ENCODE results near the gene SP7. TPM values are rescaled to one million over a fixed set of nuclear protein-coding genes. Genes with fewer than 3 reads are reported as not detected.

SP7 gene
- total and polyA plus RNA-seq, 9 of the 15 experiments (the other 6 are each of a cell fraction or from before 2014, with no cell fraction given), result 0.04 TPM; not detected in 8

DNA sequence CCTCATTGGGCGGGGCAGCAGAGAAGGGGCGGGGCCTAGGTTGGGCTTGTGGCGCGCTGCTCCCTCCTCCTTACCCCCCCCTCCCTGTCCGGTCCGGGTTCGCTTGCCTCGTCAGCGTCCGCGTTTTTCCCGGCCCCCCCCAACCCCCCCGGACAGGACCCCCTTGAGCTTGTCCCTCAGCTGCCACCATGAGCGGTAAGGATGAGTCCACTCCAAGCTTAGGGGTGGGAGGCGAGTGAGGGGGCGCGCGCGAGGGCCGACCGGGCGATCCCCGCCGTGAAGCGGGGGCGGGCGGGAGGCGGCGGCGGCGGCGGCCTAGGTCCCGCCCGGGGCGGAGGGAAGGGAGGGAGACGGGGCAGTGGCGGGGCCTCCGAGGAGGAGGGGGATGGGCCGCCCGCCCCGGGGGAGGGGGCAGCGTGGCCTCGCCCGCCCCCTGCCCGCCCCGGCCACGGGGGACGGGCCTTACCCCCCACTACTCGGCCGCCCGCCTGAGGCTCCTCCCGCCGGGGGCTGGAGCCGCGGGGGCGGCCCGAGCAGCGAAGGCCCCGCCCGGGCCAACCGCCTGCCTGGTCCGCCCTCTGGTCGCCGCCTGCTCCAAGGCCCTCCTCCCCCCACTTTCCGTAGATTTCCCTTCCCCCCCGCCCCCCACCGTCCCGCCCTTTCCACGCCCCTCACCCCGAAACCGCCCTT lies 44.1 kb upstream of the SP7 start, which contains the start of gene SP1 (continued):
- TF ChIP-seq, protein P1, sequence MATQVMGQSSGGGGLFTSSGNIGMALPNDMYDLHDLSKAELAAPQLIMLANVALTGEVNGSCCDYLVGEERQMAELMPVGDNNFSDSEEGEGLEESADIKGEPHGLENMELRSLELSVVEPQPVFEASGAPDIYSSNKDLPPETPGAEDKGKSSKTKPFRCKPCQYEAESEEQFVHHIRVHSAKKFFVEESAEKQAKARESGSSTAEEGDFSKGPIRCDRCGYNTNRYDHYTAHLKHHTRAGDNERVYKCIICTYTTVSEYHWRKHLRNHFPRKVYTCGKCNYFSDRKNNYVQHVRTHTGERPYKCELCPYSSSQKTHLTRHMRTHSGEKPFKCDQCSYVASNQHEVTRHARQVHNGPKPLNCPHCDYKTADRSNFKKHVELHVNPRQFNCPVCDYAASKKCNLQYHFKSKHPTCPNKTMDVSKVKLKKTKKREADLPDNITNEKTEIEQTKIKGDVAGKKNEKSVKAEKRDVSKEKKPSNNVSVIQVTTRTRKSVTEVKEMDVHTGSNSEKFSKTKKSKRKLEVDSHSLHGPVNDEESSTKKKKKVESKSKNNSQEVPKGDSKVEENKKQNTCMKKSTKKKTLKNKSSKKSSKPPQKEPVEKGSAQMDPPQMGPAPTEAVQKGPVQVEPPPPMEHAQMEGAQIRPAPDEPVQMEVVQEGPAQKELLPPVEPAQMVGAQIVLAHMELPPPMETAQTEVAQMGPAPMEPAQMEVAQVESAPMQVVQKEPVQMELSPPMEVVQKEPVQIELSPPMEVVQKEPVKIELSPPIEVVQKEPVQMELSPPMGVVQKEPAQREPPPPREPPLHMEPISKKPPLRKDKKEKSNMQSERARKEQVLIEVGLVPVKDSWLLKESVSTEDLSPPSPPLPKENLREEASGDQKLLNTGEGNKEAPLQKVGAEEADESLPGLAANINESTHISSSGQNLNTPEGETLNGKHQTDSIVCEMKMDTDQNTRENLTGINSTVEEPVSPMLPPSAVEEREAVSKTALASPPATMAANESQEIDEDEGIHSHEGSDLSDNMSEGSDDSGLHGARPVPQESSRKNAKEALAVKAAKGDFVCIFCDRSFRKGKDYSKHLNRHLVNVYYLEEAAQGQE (IDR thresholded peaks at IDR 0.05; ENCODE audit: borderline replicate concordance), result no peak
- TF ChIP-seq, protein P1 (CRISPR knock-in tag; IDR thresholded peaks at IDR 0.05; ENCODE audit: low read depth), result no peak
- peak in 1 of 2 experiments; percentile 85; a peak in 2 of 4 replicates for TF ChIP-seq NONO (IDR thresholded peaks at IDR 0.05; ENCODE audit: low read depth in 2 of 2, low read length in 1 of 2)
- TF ChIP-seq POLR2G (IDR thresholded peaks at IDR 0.05; ENCODE audit: low read depth, low read length), result peak; percentile 76
- TF ChIP-seq ZNF696 (CRISPR knock-in tag; conservative IDR thresholded peaks at IDR 0.05), result no peak
- peak; percentile 89 for TF ChIP-seq HNRNPK (IDR thresholded peaks at IDR 0.05; ENCODE audit: low read depth, low read length, poor library complexity, severe bottlenecking)
- TF ChIP-seq, protein P2, sequence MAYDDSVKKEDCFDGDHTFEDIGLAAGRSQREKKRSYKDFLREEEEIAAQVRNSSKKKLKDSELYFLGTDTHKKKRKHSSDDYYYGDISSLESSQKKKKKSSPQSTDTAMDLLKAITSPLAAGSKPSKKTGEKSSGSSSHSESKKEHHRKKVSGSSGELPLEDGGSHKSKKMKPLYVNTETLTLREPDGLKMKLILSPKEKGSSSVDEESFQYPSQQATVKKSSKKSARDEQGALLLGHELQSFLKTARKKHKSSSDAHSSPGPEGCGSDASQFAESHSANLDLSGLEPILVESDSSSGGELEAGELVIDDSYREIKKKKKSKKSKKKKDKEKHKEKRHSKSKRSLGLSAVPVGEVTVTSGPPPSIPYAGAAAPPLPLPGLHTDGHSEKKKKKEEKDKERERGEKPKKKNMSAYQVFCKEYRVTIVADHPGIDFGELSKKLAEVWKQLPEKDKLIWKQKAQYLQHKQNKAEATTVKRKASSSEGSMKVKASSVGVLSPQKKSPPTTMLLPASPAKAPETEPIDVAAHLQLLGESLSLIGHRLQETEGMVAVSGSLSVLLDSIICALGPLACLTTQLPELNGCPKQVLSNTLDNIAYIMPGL (CRISPR knock-in tag; IDR thresholded peaks at IDR 0.05), result peak; percentile 49; the same call in 1 of the 2 replicates
- peak; percentile 10 for TF ChIP-seq RBM25 (IDR thresholded peaks at IDR 0.05; ENCODE audit: low read depth, low read length, severe bottlenecking)
- TF ChIP-seq PCBP1 (IDR thresholded peaks at IDR 0.05; ENCODE audit: low read depth, low read length, poor library complexity, severe bottlenecking), result peak; percentile 65

Measured in K562 (cell line).